HG03439 (cell line): ENCODE measurements around the gene OR8B2.
"Not testable (repeated sequence)": the region's sequence is repeated elsewhere in the genome, so short reads cannot be mapped to it uniquely, and the experiment has no call there.

Experiments
- ATAC-seq: cut with Tn5 transposase; IDR thresholded peaks from one replicate; pipeline ENCODE4 v1.9.1; 2021; ENCODE audit warnings: mild to moderate bottlenecking, moderate library complexity; ENCODE audit not compliant: unreplicated experiment

OR8B2 gene, protein sequence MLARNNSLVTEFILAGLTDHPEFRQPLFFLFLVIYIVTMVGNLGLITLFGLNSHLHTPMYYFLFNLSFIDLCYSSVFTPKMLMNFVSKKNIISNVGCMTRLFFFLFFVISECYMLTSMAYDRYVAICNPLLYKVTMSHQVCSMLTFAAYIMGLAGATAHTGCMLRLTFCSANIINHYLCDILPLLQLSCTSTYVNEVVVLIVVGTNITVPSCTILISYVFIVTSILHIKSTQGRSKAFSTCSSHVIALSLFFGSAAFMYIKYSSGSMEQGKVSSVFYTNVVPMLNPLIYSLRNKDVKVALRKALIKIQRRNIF

DNA sequence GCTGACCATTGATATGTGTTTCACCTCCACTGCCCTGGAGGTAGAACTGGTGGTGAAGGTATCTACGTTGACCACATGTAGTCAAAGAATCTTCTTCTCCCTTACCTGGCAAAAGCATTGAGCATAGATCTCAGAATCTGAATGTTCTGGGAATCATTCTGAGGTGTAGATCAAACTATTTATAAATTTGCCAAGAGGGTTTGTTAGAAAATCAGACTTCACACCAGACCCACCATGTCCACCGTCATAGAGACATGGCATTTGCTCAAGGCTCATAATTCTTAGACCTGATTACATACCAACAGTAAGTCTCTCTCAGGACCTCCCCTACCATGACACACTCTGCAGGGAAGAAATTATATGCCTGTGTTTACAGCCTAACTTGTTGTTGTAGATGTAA lies at the start of gene OR8B2:
Gene OR8B2, minus strand, starts transcription at position 101 of the 400 bp plus-strand sequence. CDS start 1,156 bp downstream, outside the sequence.
- no peak for ATAC-seq

DNA sequence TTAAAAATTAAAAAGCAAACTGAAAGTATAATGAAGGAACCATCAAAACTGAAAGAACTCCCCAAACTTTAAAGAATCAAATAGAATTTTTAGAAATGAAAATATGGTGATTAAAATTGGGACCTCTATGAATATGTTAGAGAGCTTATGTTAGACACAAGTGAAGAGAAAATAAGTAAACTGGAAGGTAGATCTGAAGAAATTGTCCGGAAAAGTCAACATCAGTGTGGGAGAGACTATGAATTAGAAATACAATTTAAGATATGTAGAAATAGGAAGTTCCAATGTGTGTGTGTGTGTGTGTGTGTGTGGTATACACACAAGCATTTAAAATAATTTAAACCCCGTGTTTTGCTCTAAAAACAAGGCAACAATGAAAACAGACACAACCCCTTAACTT lies 45.3 kb upstream of the OR8B2 start:
- ATAC-seq = no peak

DNA sequence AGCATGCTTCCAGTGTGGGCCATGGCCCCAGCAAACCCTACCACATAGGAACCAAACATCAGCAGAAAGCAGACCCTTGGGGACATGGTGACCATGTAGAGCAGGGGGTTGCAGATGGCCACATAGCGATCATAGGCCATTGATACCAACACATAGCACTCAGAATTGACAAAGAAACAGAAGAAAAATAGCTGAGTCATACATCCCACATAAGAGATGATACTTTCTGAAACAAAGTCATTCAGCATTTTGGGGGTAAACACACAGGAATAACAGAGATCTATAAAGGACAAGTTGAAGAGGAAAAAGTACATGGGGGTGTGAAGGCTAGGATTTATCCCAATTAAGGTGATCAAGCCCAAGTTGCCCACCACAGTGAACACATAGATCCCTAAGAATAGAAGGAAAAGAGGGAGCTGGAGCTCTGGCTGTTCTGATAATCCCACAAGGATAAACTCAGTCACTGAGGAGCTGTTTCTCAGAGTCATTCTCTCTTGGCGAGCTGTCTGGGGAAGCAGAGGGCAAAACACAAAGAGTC lies 40.2 kb upstream of the OR8B2 start, which contains the start of gene OR8B4:
Gene OR8B4, minus strand, starts transcription at position 488 of the 538 bp plus-strand sequence. Its CDS starts 0 bp downstream, at position 488.
- no peak for ATAC-seq

DNA sequence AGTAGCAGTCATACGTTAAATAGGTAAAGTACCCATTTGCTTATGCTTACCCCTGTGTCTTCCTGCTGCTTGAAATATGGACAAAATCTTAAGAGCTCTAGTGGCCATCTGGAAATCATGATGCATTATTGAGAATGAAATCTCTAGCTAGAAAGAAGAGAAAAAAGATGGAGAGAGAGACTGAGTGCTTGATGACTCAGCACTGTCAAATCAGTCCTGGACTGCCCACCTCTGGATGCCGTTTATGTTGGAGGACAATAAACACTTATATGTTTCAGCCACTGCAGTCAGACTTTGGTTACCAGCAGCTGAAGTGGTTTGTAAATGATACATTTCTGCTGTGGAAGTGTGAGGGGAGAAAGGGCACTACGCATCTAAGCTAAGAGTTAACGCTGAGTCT lies 36.7 kb upstream of the OR8B2 start:
- ATAC-seq = no peak

DNA sequence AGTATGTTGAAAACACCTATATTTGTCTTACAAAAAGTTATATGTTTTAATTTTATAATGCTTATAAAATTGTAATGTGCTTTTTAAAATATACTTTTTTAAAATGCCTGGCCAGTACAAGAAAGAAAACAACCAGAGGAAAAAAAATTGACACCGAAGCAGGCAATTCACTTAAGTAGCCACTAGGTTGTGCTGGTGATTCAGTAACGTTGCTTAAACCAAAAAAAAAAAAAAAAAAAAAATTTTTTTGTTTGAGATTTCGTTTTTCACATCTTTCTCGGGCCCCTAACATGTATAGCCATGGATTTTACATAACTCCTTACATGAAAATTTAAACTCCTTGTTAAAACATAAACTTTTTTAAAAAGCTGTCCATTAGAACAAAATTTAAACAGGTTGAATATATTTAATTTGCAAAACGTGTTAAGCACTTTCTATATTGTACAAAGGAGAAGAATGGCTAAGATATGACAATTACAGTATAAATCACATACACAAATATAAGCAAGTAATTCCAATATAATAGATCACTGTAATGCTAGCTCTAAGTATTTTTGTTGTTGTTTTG lies 31.1 kb upstream of the OR8B2 start:
- no peak for ATAC-seq

DNA sequence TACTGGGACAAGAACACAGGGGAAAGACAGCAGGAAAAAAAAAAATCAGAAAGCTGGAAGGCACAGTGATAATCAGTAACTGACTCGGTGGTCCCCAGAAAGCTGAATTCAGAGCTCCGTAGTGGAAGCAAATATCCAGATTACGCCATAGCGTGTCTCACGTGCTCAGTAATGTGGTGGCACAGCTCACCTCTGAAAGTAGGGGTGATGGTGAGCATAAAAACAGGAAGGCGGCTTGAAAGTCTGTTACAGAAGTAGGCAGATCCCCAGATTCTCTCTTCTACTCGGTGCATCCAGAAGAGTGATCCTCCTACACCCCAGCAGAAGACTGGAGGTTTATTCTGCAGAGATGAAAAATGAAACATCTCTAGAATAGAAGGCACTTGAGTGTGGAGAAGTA lies 25.6 kb upstream of the OR8B2 start:
- ATAC-seq = no peak

DNA sequence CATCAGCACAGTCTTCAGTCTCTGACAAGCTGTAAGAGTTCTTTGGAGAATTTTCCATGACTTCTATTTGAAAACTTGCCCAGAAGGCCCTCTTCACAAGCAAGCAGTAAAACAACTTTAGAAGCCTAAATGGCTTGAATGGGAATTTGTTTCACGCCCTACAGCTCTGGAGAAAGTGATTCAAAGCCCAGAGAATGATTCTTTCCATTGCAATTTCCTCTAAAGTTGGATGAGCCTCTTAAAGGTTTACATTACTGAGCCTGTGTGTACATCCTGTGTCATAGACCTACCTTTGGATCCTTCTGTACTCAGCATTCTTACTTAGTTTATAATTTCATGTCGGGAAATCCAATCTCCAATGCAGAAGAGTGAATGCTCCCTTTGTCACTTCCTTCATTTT lies 21.3 kb upstream of the OR8B2 start:
- no peak for ATAC-seq

DNA sequence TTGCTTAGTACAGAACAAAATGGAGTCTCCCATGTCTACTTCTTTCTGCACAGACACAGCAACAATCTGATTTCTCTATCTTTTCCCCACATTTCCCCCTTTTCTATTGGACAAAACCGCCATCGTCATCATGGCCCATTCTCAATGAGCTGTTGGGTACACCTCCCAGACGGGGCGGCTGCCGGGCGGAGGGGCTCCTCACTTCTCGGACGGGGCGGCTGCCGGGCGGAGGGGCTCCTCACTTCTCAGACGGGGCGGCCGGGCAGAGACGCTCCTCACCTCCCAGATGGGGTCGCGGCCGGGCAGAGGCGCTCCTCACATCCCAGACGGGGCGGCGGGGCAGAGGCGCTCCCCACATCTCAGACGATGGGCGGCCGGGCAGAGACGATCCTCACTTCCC lies 18.9 kb upstream of the OR8B2 start:
- ATAC-seq = not testable (repeated sequence)

DNA sequence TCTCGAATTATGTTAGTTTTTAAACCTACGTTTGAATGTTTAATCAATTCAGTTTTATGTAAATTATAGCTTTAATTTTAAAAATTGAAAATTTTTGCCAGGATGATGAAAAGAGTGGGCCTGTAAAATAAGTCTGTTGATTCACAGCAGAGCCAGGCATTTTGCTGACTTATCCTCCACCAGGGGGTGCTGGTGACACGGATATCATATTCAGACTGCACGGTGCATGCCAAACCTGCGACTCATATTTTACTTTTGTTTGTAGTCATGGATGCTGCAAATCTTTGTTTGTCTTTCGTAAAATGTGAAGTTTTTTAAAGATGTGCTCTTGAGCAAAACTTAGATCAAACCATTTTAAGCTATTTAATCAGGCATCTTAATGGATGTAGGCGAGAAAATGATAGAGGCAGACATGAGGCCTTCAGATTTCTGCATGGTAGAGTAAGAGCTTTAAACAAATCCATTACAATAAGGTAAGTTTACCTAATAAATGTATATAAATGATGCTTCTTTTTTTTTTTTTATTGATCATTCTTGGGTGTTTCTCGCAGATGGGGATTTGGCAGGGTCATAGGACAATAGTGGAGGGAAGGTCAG lies 18.1 kb upstream of the OR8B2 start:
- peak; percentile 85 for ATAC-seq

DNA sequence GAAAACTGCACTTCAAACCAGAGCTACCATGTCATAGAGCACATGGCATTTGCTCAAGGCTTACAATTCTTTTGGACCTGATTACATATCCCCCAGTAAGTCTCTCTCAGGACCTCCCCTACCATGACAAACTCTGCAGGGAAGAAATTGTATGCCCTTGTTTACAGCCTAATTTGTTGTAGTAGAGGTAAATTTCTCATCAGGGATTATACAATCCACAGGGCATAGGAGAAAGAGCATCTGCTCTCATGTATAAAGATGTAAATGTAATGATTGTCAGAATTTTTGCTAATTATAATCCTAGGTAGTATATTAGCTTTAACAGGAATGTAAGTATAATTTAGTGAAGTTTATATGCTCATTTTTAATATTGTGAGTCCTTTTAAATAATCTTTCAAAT lies 14.6 kb upstream of the OR8B2 start, which contains the start of gene OR8B3:
Gene OR8B3, minus strand, starts transcription at position 101 of the 400 bp plus-strand sequence. CDS start 1,673 bp downstream, outside the sequence.
- no peak for ATAC-seq

DNA sequence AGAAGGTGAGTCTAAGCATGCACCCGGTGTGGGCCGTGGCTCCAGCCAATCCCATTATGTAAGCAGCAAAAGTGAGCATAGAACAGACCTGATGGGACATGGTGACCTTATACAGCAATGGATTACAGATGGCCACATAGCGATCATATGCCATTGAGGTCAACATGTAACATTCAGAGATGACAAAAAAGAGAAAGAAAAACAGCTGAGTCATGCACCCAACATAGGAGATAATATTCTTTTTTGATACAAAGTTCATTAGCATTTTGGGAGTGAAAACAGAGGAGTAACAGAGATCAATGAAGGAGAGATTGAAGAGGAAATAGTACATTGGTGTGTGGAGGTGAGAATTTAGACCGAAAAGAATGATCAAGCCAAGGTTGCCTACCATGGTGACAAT lies 12.5 kb upstream of the OR8B2 start:
- ATAC-seq = not testable (repeated sequence)

DNA sequence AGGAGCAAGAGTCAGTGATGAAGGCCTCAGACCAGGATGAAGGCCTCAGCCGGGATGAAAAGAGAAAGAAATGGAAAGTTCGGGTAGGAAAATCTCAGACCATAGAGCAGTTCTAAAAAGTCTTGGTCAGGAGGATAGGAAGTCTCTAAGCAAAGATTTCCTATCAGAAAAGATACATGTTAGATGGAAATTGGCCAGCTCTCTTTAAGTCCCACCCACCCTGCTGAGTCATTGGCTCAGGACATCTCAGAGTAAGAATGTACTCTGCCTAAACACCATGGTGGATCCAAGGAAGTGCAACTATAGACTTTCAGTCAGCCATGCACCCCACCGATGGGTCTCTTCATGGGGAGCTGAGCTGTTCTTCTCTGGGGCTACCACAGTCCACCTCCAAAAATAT lies 10.1 kb upstream of the OR8B2 start:
- no peak for ATAC-seq

DNA sequence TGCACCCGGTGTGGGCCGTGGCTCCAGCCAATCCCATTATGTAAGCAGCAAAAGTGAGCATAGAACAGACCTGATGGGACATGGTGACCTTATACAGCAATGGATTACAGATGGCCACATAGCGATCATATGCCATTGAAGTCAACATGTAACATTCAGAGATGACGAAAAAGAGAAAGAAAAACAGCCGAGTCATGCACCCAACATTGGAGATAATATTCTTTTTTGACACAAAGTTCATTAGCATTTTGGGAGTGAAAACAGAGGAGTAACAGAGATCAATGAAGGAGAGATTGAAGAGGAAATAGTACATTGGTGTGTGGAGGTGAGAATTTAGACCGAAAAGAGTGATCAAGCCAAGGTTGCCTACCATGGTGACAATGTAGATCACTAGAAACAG lies 1.4 kb downstream of the OR8B2 start:
- ATAC-seq = not testable (repeated sequence)

DNA sequence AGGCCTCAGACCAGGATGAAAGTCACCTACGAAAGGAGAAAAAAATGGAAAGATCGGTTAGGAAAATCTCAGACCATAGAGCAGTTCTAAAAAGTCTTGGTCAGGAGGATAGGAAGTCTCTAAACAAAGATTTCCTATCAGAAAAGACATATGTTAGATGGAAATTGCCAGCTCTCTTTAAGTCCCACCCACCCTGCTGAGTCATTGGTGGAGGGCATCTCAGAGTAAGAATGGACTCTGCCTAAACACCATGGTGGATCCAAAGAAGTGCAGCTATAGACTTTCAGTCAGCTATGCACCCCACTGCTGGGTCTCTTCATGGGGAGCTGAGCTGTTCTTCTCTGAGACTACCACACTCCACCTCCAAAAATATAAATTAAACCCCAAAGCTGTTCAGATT lies 3.7 kb downstream of the OR8B2 start:
- ATAC-seq = no peak

DNA sequence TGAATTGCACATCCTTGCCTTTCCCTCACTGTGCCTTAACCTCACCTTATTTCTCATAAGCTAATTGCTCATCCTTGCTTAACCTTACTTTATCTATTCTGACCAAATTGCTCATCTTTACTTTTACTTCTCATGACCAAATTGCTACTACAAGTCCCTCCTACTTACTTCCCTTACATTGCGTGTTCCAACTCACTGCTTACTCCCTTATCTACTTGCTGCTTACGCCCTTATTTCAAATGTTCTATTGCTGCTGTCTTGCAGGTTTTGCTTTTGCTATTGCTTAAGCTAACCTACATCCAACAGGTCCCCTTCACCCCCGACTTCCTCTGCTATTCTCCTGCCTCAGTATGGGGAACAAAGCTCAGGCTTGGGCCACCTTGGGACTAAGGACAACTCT lies 8.0 kb downstream of the OR8B2 start:
- no peak for ATAC-seq

DNA sequence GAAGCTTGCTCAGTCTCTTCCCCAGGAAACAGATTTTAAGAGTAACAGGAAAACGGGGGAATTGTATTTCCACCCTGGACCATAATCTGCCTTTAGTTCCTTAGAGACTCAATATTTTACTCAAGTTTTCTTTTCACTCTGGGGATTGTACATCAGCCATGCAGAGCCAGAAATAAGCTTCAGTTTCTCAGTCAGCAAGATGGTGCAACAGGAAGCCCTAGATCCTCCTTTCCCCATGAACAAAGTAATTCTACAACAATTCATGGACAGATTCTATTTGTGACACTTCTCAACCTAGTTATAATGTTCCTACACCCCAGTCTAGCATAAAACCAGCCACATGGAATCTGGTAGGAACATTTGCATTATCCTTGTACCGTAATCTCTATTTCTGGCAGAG lies 24.7 kb downstream of the OR8B2 start:
- no peak for ATAC-seq

DNA sequence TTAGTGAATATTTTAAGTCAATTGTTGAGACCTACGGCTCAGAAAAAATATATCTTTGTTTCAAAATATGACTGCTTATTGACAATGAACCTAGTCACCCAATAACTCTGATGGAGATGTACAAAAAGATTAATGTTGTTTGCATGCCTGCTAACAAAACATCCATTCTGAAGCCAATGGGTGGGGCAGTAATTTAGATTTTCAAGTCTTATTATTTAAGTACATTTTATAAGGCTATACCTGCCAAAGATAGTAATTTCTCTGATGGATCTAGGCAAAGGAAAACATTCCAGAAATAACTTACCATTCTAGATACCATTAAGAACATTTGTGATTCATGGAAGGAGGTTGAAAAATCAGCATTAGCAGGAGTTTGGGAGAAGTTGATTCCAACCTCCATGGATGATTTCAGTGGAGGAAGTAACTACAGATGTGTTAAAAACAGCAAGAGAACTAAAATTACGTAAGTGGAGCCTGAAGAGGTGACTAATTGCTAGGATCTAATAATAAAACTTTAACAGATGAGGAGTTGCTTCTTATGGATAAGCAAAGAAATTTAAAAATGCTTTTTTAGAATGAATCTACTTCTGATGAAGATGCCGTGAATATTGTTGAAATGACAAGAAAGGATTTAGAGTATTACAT lies 37.9 kb downstream of the OR8B2 start:
- no peak for ATAC-seq

DNA sequence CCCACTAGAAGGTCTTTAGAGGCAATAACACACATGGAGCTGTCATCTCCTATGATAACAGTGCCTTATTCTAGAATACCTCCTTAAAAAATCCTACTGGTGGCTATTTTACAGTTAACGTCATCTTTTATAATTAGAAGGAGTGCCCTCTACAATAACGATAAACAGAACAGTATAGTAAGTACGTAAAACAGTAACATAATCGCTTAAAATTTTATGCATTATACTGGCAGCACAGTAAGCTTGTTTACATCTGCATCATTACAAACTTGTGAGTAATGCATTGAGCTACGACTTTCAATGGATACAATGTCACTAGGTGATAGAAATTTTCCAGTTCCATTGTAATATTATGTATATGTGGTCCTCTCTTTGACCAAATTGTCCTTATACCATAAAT lies 40.0 kb downstream of the OR8B2 start:
- no peak for ATAC-seq

DNA sequence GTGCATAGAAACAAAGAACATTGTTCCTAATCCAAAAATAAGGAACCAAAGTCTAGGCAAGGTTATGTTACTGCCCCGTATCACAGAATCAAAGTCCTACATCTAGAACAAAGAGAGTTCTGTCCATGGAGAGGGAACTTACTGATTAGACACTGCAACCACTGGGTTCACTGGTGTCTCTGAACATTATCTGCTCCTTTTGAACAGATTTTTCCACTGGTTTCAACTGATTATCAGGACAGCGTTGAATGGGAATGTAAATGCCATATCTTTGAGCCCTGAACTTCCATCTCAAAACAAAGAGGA lies 44.2 kb downstream of the OR8B2 start:
- no peak for ATAC-seq

DNA sequence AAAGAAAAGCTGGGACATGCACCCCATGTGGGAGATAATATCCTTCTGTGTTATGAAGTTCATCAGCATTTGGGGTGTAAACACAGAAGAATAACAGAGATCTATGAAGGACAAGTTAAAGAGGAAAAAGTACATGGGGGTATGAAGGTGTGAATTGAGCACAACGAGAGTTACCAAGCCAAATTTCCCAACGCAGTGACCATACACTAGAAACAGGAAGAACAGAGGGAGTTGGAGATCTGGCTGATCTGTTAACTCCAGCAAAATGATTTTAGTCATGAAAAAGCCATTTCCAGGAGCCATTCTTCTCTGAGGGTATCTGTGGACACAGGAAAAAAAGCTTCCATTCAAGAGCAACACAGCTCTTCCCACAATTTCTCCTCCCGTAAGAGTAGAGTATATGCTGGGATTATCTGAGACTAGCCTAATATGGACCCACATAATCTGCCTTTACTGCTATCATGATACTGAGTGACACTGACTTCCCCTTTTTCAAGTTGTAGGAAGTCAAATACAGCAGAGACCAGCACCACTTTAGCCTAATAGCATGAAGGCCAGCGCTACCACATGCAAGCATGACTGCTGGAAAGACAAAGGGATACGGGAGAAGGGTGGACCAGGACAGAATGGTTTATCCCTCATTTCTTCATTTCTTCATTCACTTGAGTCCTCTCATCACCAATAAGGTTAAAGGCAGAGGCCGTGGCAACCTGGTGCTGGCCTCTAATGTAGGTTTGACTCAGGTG lies 44.7 kb downstream of the OR8B2 start:
- ATAC-seq = no peak
